ENCODE results near the gene FHIT. TPM values are rescaled to one million over a fixed set of nuclear protein-coding genes. Genes with fewer than 3 reads are reported as not detected.

Gene FHIT
- total RNA-seq, 1 donor from 2014 or later = 5.7 TPM

DNA sequence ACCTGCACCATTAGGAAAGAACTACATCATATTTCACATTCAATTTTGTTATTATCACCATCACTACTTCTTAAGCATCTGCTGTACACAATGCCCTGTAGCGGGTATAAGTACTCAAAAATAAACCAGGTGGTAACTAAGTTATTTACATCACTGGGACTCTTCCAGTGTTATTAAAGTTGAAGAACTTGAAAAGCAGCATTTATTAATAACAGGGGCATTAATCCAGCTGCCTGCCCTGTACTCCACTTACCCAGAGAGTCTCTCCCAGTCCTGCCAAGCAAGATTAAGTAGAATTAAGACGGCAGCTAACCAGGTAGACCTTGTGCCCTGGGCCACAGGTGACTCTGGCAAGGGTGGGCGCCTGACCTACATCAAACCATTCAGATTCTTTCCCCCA, 65.2 kb downstream of the FHIT start:
- H3K36me3 ChIP-seq = no peaks in the 10 kb centered on the region
- H3K79me2 ChIP-seq (ENCODE audit: low read depth) = no peaks in the 10 kb centered on the region
- H3F3A ChIP-seq (ENCODE audit: low read depth) = no peaks in the 10 kb centered on the region
- H2AFZ ChIP-seq (replicated peaks) = no peak overlapping the region
- H3K27me3 ChIP-seq = no peaks in the 10 kb centered on the region
- Mint-ChIP-seq H3K27ac (no peak overlapping the region), H3K27me3 (ENCODE audit: insufficient read depth, low read depth) (no peaks in the 10 kb centered on the region), H3K36me3 (no peaks in the 10 kb centered on the region), H3K9me3 (peaks cover 21% of the 10 kb centered on the region), H3K4me3 (no peak overlapping the region), H3K4me1 (peaks cover 20% of the 10 kb centered on the region)
- no peaks in the 10 kb centered on the region for H4K20me1 ChIP-seq (ENCODE audit: low read depth)
- no peak overlapping the region for H3K4me2 ChIP-seq
- no peak overlapping the region for H3K4me3 ChIP-seq
- H3K9me3 ChIP-seq (ENCODE audit: low read depth) = no peaks in the 10 kb centered on the region
- no peak for DNase-seq (ENCODE audit: low spot score)
- no peak overlapping the region for H3K27ac ChIP-seq
- peaks cover 5% of the 10 kb centered on the region for H3K4me1 ChIP-seq
- no peak for TF ChIP-seq EZH2phosphoT487 (IDR thresholded peaks at IDR 0.05)
- no peak overlapping the region for H3K9ac ChIP-seq

DNA sequence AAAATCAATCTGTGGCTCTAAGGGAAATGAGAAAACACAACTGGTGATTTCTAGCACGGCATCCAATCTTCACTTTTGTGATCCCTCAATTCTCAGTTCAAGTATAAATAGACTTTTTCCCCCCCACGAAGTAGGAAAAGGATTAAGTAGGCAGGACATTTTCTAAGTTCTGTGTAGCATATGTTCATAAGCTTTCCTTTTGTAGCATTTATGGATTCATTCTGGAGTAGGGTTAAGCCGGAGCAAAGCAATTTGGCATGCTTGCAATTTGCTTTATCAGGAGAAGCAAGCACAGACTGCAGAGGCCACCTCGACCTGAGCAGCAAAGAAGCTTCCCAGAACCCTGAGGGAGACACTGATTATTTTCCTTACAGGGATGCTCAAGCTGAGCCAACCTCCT, 66.3 kb downstream of the FHIT start:
- no peaks in the 10 kb centered on the region for H3K36me3 Mint-ChIP-seq
- peak overlapping the region; percentile 91 for H3K27ac Mint-ChIP-seq
- Histone ChIP-seq H3K4me3 (no peak overlapping the region), H3F3A (ENCODE audit: low read depth) (no peaks in the 10 kb centered on the region), H3K9me3 (ENCODE audit: low read depth) (no peaks in the 10 kb centered on the region), H2AFZ (replicated peaks) (no peak overlapping the region), H3K4me2 (no peak overlapping the region), H3K27me3 (no peaks in the 10 kb centered on the region), H3K79me2 (ENCODE audit: low read depth) (no peaks in the 10 kb centered on the region), H4K20me1 (ENCODE audit: low read depth) (no peaks in the 10 kb centered on the region), H3K36me3 (no peaks in the 10 kb centered on the region), H3K4me1 (peaks cover 5% of the 10 kb centered on the region), H3K9ac (no peak overlapping the region), H3K27ac (no peak overlapping the region)
- H3K4me3 Mint-ChIP-seq = no peak overlapping the region
- H3K27me3 Mint-ChIP-seq (ENCODE audit: insufficient read depth, low read depth) = no peaks in the 10 kb centered on the region
- no peak for DNase-seq (ENCODE audit: low spot score)
- no peak for TF ChIP-seq EZH2phosphoT487 (IDR thresholded peaks at IDR 0.05)
- TF ChIP-seq, protein P1, sequence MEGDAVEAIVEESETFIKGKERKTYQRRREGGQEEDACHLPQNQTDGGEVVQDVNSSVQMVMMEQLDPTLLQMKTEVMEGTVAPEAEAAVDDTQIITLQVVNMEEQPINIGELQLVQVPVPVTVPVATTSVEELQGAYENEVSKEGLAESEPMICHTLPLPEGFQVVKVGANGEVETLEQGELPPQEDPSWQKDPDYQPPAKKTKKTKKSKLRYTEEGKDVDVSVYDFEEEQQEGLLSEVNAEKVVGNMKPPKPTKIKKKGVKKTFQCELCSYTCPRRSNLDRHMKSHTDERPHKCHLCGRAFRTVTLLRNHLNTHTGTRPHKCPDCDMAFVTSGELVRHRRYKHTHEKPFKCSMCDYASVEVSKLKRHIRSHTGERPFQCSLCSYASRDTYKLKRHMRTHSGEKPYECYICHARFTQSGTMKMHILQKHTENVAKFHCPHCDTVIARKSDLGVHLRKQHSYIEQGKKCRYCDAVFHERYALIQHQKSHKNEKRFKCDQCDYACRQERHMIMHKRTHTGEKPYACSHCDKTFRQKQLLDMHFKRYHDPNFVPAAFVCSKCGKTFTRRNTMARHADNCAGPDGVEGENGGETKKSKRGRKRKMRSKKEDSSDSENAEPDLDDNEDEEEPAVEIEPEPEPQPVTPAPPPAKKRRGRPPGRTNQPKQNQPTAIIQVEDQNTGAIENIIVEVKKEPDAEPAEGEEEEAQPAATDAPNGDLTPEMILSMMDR (IDR thresholded peaks at IDR 0.05) = no peak
- no peak for TF ChIP-seq EZH2 (IDR thresholded peaks at IDR 0.05)
- H3K9me3 Mint-ChIP-seq = peaks cover 17% of the 10 kb centered on the region
- peaks cover 20% of the 10 kb centered on the region for H3K4me1 Mint-ChIP-seq

DNA sequence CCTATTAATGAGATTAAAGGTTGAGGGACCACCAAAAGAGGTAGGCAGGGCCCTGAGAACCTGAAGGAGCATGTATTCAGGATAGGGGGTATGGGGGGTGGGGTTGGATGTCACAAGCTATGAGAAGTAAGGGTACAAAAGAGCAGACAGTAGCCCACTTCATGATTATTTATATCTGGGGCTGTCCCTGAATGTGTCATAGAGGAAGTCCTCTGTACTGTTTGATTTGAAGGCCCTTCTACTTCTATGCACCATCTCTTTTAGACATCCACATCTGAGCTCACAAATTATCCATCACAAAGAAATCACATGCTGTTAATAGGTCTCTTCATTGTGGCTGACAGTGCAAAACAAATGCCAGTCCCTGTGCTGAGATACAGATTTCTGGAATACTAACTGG, 68.6 kb downstream of the FHIT start:
- Mint-ChIP-seq H3K27me3 (ENCODE audit: insufficient read depth, low read depth) (no peaks in the 10 kb centered on the region), H3K4me1 (peaks cover 20% of the 10 kb centered on the region)
- no peak for TF ChIP-seq EZH2phosphoT487 (IDR thresholded peaks at IDR 0.05)
- TF ChIP-seq, protein P1 (IDR thresholded peaks at IDR 0.05) = no peak

DNA sequence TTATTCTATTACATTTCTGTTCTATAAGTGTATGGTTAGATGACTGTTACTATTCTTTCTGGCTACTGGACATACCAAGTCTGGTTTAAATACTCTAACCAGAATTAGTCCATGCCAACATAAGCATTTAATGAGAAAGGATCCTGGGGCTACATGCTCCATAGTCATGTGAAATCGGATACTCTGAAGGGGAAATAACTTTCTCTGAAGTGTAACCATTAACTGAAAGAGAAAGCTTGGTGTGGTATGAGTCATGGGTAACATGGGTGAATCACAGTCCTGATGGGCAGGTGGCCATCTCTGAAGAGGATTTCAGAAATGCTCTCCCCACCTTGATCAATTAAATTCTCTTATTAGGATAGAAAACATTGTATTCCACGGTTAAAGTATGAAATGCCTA, 69.4 kb downstream of the FHIT start:
- Histone ChIP-seq H3K79me2 (ENCODE audit: low read depth) (no peaks in the 10 kb centered on the region), H4K20me1 (ENCODE audit: low read depth) (no peaks in the 10 kb centered on the region), H3K9ac (no peak overlapping the region), H3K27me3 (no peaks in the 10 kb centered on the region), H3F3A (ENCODE audit: low read depth) (no peaks in the 10 kb centered on the region), H2AFZ (replicated peaks) (no peak overlapping the region), H3K9me3 (ENCODE audit: low read depth) (no peaks in the 10 kb centered on the region), H3K4me3 (no peak overlapping the region), H3K4me2 (no peak overlapping the region), H3K36me3 (no peaks in the 10 kb centered on the region), H3K27ac (no peak overlapping the region), H3K4me1 (peaks cover 5% of the 10 kb centered on the region)
- H3K36me3 Mint-ChIP-seq = no peaks in the 10 kb centered on the region
- TF ChIP-seq, protein P1 (IDR thresholded peaks at IDR 0.05) = no peak
- TF ChIP-seq EZH2phosphoT487 (IDR thresholded peaks at IDR 0.05) (no peak), EZH2 (IDR thresholded peaks at IDR 0.05) (no peak)
- H3K27ac Mint-ChIP-seq = no peak overlapping the region
- no peak for DNase-seq (ENCODE audit: low spot score)
- no peaks in the 10 kb centered on the region for H3K27me3 Mint-ChIP-seq (ENCODE audit: insufficient read depth, low read depth)
- no peak overlapping the region for H3K4me3 Mint-ChIP-seq
- H3K4me1 Mint-ChIP-seq = peaks cover 20% of the 10 kb centered on the region
- no peaks in the 10 kb centered on the region for H3K9me3 Mint-ChIP-seq

More for the DNA sequence above, 68.6 kb downstream of the FHIT start:
- no peak overlapping the region for H2AFZ ChIP-seq (replicated peaks)
- H3K27me3 ChIP-seq = no peaks in the 10 kb centered on the region
- peaks cover 5% of the 10 kb centered on the region for H3K4me1 ChIP-seq
- H3K9me3 ChIP-seq (ENCODE audit: low read depth) = no peaks in the 10 kb centered on the region
- H3K4me3 Mint-ChIP-seq = no peak overlapping the region
- no peak overlapping the region for H3K4me2 ChIP-seq
- no peak for DNase-seq (ENCODE audit: low spot score)
- no peak overlapping the region for H3K27ac ChIP-seq
- H4K20me1 ChIP-seq (ENCODE audit: low read depth) = no peaks in the 10 kb centered on the region
- no peaks in the 10 kb centered on the region for H3F3A ChIP-seq (ENCODE audit: low read depth)
- no peak overlapping the region for H3K9ac ChIP-seq
- no peak overlapping the region for H3K27ac Mint-ChIP-seq
- H3K36me3 Mint-ChIP-seq = no peaks in the 10 kb centered on the region
- peaks cover 6% of the 10 kb centered on the region for H3K9me3 Mint-ChIP-seq
- no peaks in the 10 kb centered on the region for H3K36me3 ChIP-seq
- no peak overlapping the region for H3K4me3 ChIP-seq
- H3K79me2 ChIP-seq (ENCODE audit: low read depth) = no peaks in the 10 kb centered on the region

Data from neural progenitor cell (in vitro differentiated cells).